Hepatocyte (in vitro differentiated cells): ENCODE measurements around the gene CREBL2.

Source experiments
- CTCF ChIP-seq: fragments of 200-600 bp; sonication (generic); IDR thresholded peaks from 2 replicates; pipeline ENCODE4 v1.5.1; 2016; ENCODE audit warnings: antibody characterized with exemption, mild to moderate bottlenecking; ENCODE audit not compliant: poor library complexity
- EZH2 ChIP-seq: fragments of 200-600 bp; sonication (generic); IDR thresholded peaks from 2 replicates; pipeline ENCODE4 v1.6.1; 2016; ENCODE audit warnings: antibody characterized with exemption, mild to moderate bottlenecking, borderline replicate concordance

- TF ChIP-seq CTCF (no peak), EZH2 (no peak)
Observed at GRCh38 chr12:12668005-12668404, 56.3 kb downstream of the CREBL2 start.
